Thymus (tissue), 11 donors: ENCODE data around the gene SPAG7. TPM values are rescaled to one million over a fixed set of nuclear protein-coding genes. Genes with fewer than 3 reads are reported as not detected.

Experiments used
- DNase-seq, 9 donors: peaks; one replicate each; pipeline ENCODE4 v3.0.0-alpha.2; 2013; ENCODE audit warnings: low spot score in 9 of 9, low read depth in 6 of 9, missing footprints in 1 of 9
- H3K27ac ChIP-seq, 2 donors: one replicate each; pipeline ENCODE4 v1.5.1; 2013; ENCODE audit warnings: control low read depth in 1 of 2, low read depth in 1 of 2, low read length in 1 of 2, mild to moderate bottlenecking in 1 of 2, moderate library complexity in 1 of 2
- H3K27me3 ChIP-seq, 2 donors: one replicate each; pipeline ENCODE4 v1.5.1; 2013; ENCODE audit warnings: low read length in 1 of 2; ENCODE audit not compliant: control insufficient read depth in 2 of 2, insufficient read depth in 1 of 2
- H3K36me3 ChIP-seq, 2 donors: one replicate each; pipeline ENCODE4 v1.5.1; 2013; ENCODE audit warnings: low read length in 1 of 2, mild to moderate bottlenecking in 1 of 2, moderate library complexity in 1 of 2; ENCODE audit not compliant: control insufficient read depth in 2 of 2, insufficient read depth in 2 of 2
- H3K4me1 ChIP-seq, 2 donors: one replicate each; pipeline ENCODE4 v1.5.1; 2013; ENCODE audit warnings: low read length in 2 of 2; ENCODE audit not compliant: control insufficient read depth in 2 of 2, insufficient read depth in 2 of 2
- H3K4me3 ChIP-seq, 2 donors: one replicate each; pipeline ENCODE4 v1.5.1; 2013; ENCODE audit warnings: low read length in 2 of 2, control low read depth in 1 of 2, mild to moderate bottlenecking in 1 of 2
- H3K9me3 ChIP-seq, 2 donors: one replicate each; pipeline ENCODE4 v1.5.1; 2013; ENCODE audit warnings: low read length in 1 of 2, mild to moderate bottlenecking in 1 of 2; ENCODE audit not compliant: control insufficient read depth in 2 of 2, insufficient read depth in 1 of 2
- WGBS: extraction: QIAGEN DNeasy Blood & Tissue Kit; methylation state at CpG from one replicate; pipeline ENCODE4 v1.1.7; 2013; 5-methylcytosine and 5-hydroxymethylcytosine counted together
- polyA plus RNA-seq: library from polyadenylated mRNA; stranded (reverse); fragments of 200-250 nt; gene quantifications from one replicate; pipeline ENCODE4 v1.2.3, GENCODE V29; 2013
- total RNA-seq: library from RNA; stranded (reverse); fragments of 120-200 nt; gene quantifications from one replicate; pipeline ENCODE4 v1.2.4, GENCODE V29; 2013
- donor health status: healthy.

Gene SPAG7
- total and polyA plus RNA-seq, 2 donors = 60.9 to 98.8 TPM

DNA sequence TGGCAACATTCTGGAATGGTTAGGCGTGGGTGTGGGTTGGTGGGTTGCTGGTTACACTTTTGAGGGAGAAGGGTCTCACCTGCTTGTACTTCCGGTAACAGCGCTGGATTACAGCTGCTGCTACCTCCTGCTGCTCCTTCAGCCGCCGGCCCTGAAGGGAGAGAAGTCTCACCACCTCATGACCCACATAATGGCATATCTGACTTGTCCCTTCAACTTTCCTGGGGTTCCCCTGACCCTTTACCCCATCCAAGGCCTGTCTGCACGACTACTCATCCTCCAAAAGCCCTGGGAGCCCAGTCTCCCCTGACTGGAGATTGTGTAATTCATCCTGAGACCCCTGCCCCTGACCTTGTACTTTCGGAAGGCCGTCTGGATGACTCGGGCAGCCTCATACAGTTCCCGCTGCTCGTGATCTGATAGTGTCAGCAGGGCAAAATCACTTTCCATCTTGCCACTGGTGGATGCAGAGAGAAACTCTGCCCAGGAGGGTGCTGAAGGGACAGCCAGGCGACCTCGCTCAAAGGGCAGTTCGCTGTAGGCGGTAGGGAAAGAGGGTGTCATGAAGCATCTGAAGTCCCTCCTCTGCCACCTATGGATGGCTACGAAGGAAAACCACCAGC, 2.0 kb upstream of the SPAG7 start:
- no peaks in the 10 kb centered on the region for H3K27me3 ChIP-seq
- WGBS = 96% methylated on average over 16 of the region's 16 CpGs
- H3K27ac ChIP-seq = peak overlapping the region in 1 of 2 donors; percentile 17
- H3K9me3 ChIP-seq = peaks cover 0 to 5% of the 10 kb centered on the region in 2 donors
- peaks cover 31 to 51% of the 10 kb centered on the region in 2 donors for H3K36me3 ChIP-seq
- H3K4me1 ChIP-seq = peaks cover 11 to 35% of the 10 kb centered on the region in 2 donors
- no peak for DNase-seq
- H3K4me3 ChIP-seq = no peak overlapping the region

- peak overlapping the region; percentile 47 to 97 for H3K27ac ChIP-seq
- no peak for DNase-seq
- H3K4me3 ChIP-seq = peak overlapping the region in 1 of 2 donors; percentile 92
Observed at GRCh38 chr17:4969047-4969550, 1.5 kb upstream of the SPAG7 start.

DNA sequence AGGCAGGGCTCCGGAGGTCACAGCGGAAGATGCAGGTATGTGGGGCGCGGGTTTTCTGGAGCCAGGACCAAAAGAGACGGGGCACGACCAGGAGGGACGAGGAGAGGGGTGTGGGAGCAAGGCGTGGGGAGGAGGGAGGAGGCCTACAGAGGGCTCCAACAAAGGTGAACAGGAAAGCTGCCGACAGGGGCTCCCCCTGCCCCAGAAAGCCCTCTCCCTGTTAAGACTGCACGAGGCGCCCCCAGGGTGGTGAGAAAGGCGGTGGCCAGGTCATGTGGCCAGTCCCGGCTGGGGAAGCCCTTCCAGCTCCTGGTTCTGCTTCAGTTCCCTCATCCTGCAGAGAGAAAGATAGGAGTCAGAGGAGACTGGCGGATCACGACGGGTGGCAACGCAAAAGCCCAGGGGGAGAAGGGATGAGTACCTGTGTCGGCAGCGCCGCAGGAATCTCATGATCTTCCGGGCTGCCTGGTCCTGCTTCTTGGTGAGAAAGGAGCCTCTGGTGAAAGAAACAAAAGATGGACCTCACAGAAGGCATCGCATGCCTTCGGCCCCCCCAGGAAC, 949 bp upstream of the SPAG7 start:
- Histone ChIP-seq H3K4me3 (peak overlapping the region; percentile 66 to 92), H3K9me3 (peaks cover 0 to 5% of the 10 kb centered on the region in 2 donors), H3K36me3 (peaks cover 22 to 43% of the 10 kb centered on the region in 2 donors), H3K27ac (peak overlapping the region; percentile 87 to 97), H3K27me3 (no peaks in the 10 kb centered on the region), H3K4me1 (peaks cover 11 to 33% of the 10 kb centered on the region in 2 donors)
- DNase-seq = no peak
- 63% methylated on average over 23 of the region's 23 CpGs for WGBS

More at GRCh38 chr17:4969047-4969550, 1.5 kb upstream of the SPAG7 start:
- 98% methylated on average over 15 of the region's 15 CpGs for WGBS
- Histone ChIP-seq H3K9me3 (peaks cover 0 to 5% of the 10 kb centered on the region in 2 donors), H3K27me3 (no peaks in the 10 kb centered on the region), H3K4me1 (peaks cover 11 to 33% of the 10 kb centered on the region in 2 donors), H3K36me3 (peaks cover 27 to 48% of the 10 kb centered on the region in 2 donors)

DNA sequence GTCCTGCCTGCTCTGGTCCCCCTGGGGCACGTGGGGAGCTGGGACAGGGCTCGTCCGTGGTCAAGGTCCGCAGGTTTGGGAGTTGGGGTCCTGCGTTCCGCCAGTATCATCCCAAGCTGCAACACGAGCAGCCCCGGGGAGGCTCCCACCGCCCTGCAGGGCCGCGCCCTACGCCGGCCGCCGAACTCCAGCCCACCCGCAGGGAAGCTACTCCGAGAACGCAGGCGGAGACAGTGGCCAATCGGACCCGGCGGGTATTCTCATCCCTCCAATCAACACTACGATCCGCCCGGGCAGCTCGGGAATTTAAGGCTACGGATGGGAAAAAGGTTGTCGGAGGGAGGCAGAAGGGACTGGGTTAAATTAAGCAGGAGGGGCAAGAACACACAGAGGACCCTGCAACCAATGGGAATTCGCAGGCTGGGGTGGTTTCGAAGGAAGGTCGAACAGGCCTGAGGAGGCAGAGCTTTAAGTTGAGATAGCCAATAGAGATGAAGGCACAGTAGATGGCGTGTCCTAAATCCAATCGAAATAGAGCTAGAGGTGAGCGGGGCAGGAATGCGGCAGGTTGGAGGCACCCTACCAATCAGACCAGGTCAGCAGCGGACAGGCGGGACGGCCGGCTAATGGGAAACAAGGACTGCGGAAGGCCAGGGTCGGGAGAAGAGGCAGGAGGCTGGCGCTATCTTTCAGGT, 626 bp downstream of the SPAG7 start:
- Histone ChIP-seq H3K4me3 (peak overlapping the region; percentile 66 to 92), H3K27ac (peak overlapping the region; percentile 85 to 97), H3K9me3 (peaks cover 0 to 5% of the 10 kb centered on the region in 2 donors), H3K36me3 (peaks cover 10 to 31% of the 10 kb centered on the region in 2 donors), H3K27me3 (no peaks in the 10 kb centered on the region), H3K4me1 (peaks cover 11 to 33% of the 10 kb centered on the region in 2 donors)
- WGBS = under 1% methylated on average over 42 of the region's 42 CpGs
- DNase-seq = peak; percentile 86 to 98 (median 94)

DNA sequence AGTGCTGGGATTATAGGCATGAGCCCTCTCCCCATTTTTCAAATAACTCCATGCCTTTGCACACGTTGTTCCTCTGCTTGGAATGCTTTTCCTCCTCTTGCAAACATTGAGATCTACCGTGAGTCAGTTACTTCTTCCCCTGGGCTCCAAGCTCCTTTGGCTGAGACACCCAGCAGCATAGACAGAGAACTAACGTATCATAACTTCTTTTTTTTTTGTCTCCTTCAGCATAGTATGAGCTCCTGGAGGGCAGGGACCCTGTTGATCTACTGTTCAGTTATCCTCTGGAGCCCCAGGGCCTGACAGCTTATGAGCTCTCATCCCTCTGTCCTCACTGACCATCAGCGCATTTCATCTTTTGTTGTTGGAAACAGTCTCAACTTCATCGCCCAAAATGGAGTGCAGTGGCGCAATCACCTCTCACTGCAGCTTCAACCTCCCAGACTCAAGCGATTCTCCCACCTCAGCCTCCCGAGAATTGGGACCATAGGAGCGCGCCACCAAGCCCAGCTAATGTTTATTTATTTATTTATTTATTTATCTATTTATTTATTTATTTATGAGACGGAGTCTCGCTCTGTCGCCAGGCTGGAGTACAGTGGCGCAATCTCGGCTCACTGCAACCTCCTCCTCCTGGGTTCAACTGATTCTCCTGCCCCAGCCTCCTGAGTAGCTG, 2.2 kb downstream of the SPAG7 start:
- no peak for DNase-seq
- H3K4me3 ChIP-seq = no peak overlapping the region
- 98% methylated on average over 15 of the region's 15 CpGs for WGBS

DNA sequence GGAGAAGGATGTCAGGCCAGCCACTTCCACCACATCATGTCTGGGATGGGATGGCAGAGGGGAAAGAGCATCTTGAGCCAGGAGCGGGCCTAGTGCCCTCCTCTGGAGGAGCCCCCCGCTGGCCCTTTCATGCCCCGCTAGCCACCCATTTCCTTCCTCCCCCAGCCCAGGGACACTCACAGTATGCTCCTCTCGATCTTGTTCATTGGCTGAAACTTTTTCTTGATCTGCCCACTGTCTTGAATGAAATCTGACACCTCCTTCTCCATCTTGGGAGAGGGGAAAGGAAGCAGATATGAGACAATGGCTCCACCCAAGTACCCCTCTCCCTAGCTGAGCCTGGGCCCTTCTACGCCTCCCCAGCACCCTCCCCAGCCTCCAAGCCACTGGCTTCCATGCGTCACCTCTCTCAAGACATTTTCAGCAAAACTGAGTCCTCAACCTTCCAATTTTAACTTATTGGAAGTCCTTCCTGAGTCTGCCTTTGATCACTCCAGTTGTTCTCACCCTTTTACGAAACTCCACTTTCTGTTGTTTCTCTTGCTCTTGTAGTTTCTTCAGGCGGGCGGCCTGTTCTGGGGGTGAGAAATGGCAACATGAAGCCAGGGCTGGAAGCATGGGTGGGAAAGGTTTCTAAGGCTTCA, 7.2 kb downstream of the SPAG7 start:
- WGBS = 93% methylated on average over 9 of the region's 9 CpGs
- no peak overlapping the region for H3K4me3 ChIP-seq
- no peak overlapping the region for H3K27ac ChIP-seq
- peaks cover 23 to 28% of the 10 kb centered on the region in 2 donors for H3K36me3 ChIP-seq
- DNase-seq = no peak
- H3K27me3 ChIP-seq = no peaks in the 10 kb centered on the region
- no peaks in the 10 kb centered on the region for H3K9me3 ChIP-seq
- H3K4me1 ChIP-seq = peaks cover 0 to 1% of the 10 kb centered on the region in 2 donors

More for the DNA sequence above, 2.2 kb downstream of the SPAG7 start:
- Histone ChIP-seq H3K4me1 (peaks cover 11 to 33% of the 10 kb centered on the region in 2 donors), H3K27me3 (no peaks in the 10 kb centered on the region), H3K27ac (no peak overlapping the region), H3K36me3 (peaks cover 14 to 21% of the 10 kb centered on the region in 2 donors), H3K9me3 (peaks cover 0 to 5% of the 10 kb centered on the region in 2 donors)

DNA sequence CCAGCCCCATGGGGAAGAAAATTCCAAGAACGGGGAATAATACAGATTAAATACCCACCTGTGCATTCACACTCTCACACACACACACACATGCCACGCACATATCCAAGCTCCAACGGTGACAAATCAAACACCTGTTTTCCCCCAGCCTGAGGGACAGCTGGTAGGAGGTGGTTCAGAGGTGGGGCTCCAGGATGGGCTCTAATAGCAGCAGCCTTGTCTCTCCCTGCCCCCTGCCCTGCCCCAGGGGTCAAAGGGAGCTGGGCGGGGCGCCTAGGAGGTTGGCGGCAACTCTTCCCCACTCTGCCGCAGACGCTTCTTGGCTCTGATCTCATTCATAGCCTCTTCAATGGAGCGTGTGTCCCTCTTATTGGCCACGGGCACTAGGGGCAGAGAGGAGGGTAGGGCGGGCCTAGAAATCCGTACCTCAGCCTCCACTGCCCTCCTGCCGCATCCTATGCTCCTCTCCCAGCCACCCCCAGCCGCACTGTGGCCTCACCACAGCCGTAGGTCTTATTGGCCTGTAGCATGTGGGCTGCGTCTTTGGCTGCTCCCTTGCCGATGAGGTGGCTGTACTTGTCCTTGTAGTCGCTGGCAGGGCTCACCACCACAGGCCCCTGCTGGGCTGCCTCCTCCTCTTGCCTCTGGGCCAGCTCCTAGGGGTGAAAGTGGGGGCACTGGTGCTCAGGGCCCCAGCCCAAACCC, 8.2 kb downstream of the SPAG7 start:
- Histone ChIP-seq H3K4me3 (no peak overlapping the region), H3K27ac (no peak overlapping the region), H3K27me3 (no peaks in the 10 kb centered on the region), H3K36me3 (peaks cover 23 to 24% of the 10 kb centered on the region in 2 donors), H3K9me3 (no peaks in the 10 kb centered on the region), H3K4me1 (no peaks in the 10 kb centered on the region)
- no peak for DNase-seq
- 97% methylated on average over 18 of the region's 18 CpGs for WGBS

DNA sequence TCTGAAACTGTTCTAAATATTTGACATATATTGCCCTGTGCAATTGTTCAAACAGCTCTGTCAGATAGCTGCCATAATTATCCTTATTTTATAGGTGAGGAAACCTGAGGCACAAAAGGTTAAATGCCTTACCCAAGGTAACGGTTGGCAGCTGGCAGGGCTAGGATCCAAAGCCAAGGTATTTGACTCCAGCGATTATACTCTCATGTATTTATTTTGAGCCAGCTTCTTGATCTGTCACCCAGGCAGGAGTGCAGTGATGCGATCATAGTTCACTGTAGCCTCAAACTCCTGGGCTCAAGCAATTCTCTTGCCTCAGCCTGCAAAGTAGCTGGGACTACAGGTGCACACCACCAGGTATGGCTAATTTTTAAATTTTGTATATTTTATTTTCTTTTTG, 9.5 kb downstream of the SPAG7 start:
- 95% methylated on average over 3 of the region's 3 CpGs for WGBS
- Histone ChIP-seq H3K27ac (no peak overlapping the region), H3K4me3 (no peak overlapping the region), H3K4me1 (peaks cover 0 to 3% of the 10 kb centered on the region in 2 donors), H3K36me3 (peaks cover 23 to 24% of the 10 kb centered on the region in 2 donors), H3K9me3 (no peaks in the 10 kb centered on the region), H3K27me3 (no peaks in the 10 kb centered on the region)
- DNase-seq = no peak
